Inferior parietal cortex (tissue), 1 donor: ENCODE measurements around the gene TACR1.
A peak's percentile ranks its signal among the peaks of the same experiment; 100 is the strongest.
"Not testable (repeated sequence)": the region's sequence is repeated elsewhere in the genome, so short reads cannot be mapped to it uniquely, and the experiment has no call there.

Experiments
- DNase-seq: peaks from one replicate; pipeline ENCODE4 v3.0.0-alpha.2; 2016; ENCODE audit errors: extremely low spot score

TACR1 gene

DNA sequence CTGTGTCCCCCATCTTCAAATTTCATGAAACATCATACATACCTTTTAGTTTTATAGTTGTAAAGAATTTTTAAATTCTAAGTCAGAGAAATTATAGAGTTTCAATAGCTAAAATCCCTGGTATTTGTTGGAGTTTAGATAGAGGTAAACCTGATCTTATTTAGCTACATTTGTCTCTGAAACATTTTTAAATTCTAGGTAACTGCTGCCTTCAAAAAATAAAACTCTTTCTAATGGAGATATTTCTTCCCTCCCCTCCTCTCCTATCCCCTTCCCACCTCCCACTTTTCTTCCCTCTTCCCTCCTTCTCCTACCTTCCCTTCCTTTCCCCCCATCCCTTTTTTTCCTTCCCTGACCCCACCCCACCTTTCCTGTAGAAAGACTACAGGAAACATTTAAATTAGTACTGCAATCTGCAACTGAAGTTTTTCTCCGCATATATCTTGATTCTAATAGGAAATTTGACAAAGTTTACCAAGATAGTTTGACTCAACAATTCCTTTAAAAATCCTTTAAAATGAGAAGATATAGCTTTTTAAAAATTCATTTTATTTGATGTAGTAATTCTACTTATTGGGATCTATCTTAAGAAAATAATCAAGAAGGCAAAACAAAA is 4.1 kb downstream of the TACR1 start:
- no peak for DNase-seq

GRCh38 chr2:75194184-75194868 is 5.0 kb downstream of the TACR1 start:
- DNase-seq, result no peak

DNA sequence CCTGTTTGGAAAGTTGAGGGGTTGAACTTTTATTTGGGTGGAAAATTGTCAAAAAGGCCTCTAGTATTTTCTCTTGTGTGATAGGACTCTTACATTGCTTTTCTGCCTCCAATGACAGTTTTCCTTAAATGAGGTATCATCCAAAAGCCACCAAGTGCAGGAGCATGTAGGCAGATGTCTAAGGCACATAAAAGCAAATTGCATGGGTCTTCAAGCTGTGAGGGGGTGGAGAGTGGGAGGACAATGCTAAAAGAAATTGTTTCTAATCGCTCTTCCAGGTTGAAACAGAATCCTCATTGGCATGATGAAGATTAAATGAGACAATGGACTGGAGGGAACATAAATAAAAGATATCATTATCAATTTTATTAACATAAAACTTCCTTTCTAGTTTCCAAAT is 6.8 kb downstream of the TACR1 start:
- no peak for DNase-seq

- no peak for DNase-seq
These were observed 8.9 kb downstream of the TACR1 start for GRCh38 chr2:75190271-75190990.

DNA sequence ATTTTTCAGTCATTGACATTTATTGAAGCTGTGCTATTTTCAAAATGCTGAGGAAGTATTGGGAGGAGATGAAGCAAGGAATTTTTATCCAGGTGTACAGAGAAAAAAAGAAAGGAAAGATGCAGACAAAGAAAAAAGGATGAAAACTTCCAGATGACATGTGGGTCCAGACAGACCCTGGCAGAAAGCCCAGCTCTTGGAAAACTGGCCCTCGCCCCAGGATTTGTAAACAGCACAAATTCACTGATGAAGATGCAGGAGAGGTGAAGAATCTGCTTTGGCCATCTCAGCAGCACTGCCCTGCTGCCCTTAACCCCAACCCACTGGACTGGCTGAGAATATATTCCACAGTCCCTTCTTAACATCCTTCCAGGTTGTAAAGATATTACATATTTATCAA is 12.5 kb downstream of the TACR1 start:
- DNase-seq, result no peak

- no peak for DNase-seq
These were observed 16.7 kb downstream of the TACR1 start for GRCh38 chr2:75182606-75183005.

DNA sequence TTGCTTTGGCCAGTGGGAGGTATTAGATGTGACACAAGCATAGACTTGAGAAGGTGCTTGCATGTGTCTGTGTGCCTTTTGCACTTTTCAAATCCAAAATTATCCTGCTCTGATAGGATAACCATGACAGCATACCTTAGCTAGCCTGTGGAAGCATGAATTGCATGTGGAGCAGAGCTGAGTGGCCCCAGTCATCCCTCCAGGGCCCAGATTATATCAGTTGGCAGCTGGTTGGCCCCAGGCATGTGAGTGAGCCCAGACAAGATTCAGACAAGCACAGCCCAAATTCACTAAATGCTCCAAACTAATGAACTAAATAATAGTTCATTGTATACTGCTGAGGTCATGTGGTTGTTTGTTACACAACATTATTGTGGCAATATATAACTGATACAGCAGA is 18.8 kb downstream of the TACR1 start:
- no peak for DNase-seq

- DNase-seq, result no peak
These were observed 21.9 kb downstream of the TACR1 start for GRCh38 chr2:75177427-75177826.

DNA sequence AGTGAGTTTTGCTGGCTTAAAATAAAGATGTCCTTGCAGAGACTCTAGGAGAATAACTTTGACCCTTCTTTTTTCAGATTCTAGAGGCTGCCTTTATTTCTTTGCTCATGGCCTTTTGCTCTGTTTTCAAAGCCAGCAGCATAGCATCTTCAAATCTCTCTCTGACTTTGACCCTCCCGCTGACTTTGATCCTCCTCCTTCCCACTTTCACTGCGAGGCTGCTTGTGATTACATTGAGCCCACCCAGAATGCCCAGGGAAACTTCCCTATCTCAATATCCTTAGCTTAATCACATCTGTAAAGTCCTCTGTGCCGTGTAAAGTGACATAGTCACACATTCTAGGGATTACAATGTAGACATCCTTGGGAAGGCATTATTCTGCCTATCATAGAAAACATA is 23.9 kb downstream of the TACR1 start:
- no peak for DNase-seq

GRCh38 chr2:75174981-75175380 is 24.3 kb downstream of the TACR1 start:
- DNase-seq, result no peak

- DNase-seq, result no peak
These were observed 24.8 kb downstream of the TACR1 start for GRCh38 chr2:75174519-75174918.

GRCh38 chr2:75173740-75174139 is 25.6 kb downstream of the TACR1 start:
- no peak for DNase-seq

GRCh38 chr2:75171423-75171822 is 27.9 kb downstream of the TACR1 start:
- DNase-seq, result not testable (repeated sequence)

GRCh38 chr2:75170889-75171288 is 28.4 kb downstream of the TACR1 start:
- DNase-seq, result no peak

GRCh38 chr2:75168186-75168585 is 31.1 kb downstream of the TACR1 start:
- no peak for DNase-seq

DNA sequence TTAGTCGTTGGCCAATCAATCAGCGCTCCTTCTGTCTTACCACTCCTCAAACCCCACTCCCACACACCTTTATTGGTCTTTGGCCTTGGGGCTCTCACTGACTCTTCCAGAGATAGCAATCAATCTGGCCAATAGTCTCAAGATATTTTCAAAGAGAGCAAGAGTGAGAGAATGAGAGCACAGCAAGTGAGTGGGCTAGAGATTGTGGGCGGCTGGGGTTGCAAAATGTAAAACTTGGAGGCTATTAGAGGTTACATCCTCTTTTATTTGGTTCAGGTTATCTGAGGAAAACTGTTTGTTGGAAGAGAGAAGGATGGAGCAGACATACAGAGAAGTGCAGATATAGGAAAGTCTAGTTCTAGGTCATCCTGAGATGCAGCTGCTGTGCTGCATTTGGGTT is 32.8 kb downstream of the TACR1 start:
- DNase-seq, result no peak

- no peak for DNase-seq
These were observed 36.4 kb downstream of the TACR1 start for GRCh38 chr2:75162897-75163296.

DNA sequence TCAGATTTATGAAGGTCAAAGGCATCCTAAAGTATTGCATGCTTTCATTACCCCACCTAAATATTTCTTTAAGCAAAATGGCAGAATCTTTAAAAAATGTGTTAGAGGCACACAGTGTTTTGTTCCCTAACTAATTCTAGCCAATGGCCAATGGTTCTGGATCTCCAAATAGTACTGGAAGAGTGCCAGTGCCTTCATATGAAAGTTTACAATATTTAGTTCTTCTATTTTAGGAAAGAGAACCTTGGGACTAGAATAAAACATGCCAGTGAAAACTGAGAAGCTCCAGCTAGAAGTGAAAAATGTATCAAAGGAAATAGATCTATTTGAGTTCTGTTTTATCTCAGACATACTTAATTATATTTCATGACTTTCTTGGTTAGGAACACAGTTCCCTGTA is 37.1 kb downstream of the TACR1 start:
- DNase-seq, result peak; percentile 11

- no peak for DNase-seq
These were observed 41.9 kb downstream of the TACR1 start for GRCh38 chr2:75157435-75157834.

DNA sequence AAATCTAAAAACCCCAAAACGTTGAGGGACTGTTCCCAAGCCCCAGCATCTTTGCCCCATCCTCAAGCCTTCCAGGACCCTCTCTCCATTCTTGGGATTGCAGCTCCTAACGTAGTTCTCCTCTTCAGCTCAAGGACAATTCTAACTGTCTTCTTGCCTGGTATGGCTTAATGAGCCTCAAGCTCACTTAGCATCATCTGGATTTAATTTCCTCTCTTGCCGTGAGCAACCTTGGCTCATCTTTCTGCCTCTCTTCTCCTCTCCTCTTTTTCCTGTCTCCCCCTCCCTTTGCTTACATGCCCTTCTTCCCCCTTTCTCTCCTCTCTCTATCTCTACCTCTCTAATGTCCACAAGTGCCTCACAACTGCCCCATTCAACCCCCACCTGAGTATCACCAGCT is 44.2 kb downstream of the TACR1 start:
- no peak for DNase-seq

- DNase-seq, result no peak
These were observed 46.1 kb downstream of the TACR1 start for GRCh38 chr2:75153221-75153620.

- DNase-seq, result not testable (repeated sequence)
These were observed 47.1 kb downstream of the TACR1 start for GRCh38 chr2:75152243-75152642.

GRCh38 chr2:75147884-75148283 is 51.4 kb downstream of the TACR1 start:
- not testable (repeated sequence) for DNase-seq
